Upper lobe of left lung (tissue), 4 donors: ENCODE results near the gene CS.

ENCODE experiments used
- CTCF ChIP-seq, 6 experiments: fragments of 450-650 bp in 4 of 6; fragments of 200-600 bp in 2 of 6; sonication (generic) in 2 of 6; IDR thresholded peaks; one replicate each; pipeline ENCODE4 v1.5.1; 2016 to 2019; ENCODE audit warnings: antibody characterized with exemption in 6 of 6
- EP300 ChIP-seq, 4 donors: sonication (generic); formaldehyde crosslinking; IDR thresholded peaks; one replicate each; pipeline ENCODE4 v1.5.1; 2017; ENCODE audit warnings: antibody characterized with exemption in 4 of 4, control low read depth in 2 of 4
- POLR2AphosphoS5 ChIP-seq, 2 donors: sonication (generic); formaldehyde crosslinking; IDR thresholded peaks; one replicate each; pipeline ENCODE4 v1.5.1; 2017; ENCODE audit warnings: antibody characterized with exemption in 2 of 2

GRCh38 chr12:56267443-56268071 lies 32.6 kb downstream of the CS start:
- no peak for TF ChIP-seq CTCF (IDR thresholded peaks at IDR 0.05)
- no peak for TF ChIP-seq EP300 (IDR thresholded peaks at IDR 0.05)
- TF ChIP-seq POLR2AphosphoS5 (IDR thresholded peaks at IDR 0.05): no peak
